ENCODE measurements around the gene MCTP2. TPM values are rescaled to one million over a fixed set of nuclear protein-coding genes. Genes with fewer than 3 reads are reported as not detected.

Gene MCTP2
- total RNA-seq, 1 donor from 2014 or later: 0.35 TPM

DNA sequence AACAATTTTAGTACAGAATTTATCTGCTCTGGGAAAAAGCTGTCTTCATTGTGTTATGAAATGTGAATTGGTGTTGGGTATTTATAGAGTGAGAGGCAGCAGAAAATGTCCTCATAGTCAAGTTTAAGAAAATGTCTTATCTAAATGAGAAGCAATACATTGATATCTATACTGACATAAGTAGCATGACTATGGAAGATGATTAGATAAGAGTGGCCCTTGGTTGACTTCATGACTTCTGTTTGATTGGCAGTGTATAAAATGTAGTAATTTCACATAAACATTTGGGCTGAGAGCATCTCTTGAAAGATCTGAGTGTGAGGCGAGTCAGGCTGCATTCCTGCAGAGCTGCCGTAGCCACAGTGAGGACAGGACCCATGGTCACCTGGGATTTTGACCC lies 19.4 kb downstream of the MCTP2 start:
- Mint-ChIP-seq H3K4me3 (no peak overlapping the region), H3K36me3 (ENCODE audit: low read depth) (no peaks in the 10 kb centered on the region), H3K27ac (ENCODE audit: unreplicated experiment) (no peak overlapping the region), H3K4me1 (no peaks in the 10 kb centered on the region), H3K27me3 (ENCODE audit: low read depth) (no peaks in the 10 kb centered on the region), H3K9me3 (no peaks in the 10 kb centered on the region)
- TF ChIP-seq, protein P1, sequence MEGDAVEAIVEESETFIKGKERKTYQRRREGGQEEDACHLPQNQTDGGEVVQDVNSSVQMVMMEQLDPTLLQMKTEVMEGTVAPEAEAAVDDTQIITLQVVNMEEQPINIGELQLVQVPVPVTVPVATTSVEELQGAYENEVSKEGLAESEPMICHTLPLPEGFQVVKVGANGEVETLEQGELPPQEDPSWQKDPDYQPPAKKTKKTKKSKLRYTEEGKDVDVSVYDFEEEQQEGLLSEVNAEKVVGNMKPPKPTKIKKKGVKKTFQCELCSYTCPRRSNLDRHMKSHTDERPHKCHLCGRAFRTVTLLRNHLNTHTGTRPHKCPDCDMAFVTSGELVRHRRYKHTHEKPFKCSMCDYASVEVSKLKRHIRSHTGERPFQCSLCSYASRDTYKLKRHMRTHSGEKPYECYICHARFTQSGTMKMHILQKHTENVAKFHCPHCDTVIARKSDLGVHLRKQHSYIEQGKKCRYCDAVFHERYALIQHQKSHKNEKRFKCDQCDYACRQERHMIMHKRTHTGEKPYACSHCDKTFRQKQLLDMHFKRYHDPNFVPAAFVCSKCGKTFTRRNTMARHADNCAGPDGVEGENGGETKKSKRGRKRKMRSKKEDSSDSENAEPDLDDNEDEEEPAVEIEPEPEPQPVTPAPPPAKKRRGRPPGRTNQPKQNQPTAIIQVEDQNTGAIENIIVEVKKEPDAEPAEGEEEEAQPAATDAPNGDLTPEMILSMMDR (conservative IDR thresholded peaks at IDR 0.05): no peak
- DNase-seq (ENCODE audit: low read depth, low spot score): no peak

DNA sequence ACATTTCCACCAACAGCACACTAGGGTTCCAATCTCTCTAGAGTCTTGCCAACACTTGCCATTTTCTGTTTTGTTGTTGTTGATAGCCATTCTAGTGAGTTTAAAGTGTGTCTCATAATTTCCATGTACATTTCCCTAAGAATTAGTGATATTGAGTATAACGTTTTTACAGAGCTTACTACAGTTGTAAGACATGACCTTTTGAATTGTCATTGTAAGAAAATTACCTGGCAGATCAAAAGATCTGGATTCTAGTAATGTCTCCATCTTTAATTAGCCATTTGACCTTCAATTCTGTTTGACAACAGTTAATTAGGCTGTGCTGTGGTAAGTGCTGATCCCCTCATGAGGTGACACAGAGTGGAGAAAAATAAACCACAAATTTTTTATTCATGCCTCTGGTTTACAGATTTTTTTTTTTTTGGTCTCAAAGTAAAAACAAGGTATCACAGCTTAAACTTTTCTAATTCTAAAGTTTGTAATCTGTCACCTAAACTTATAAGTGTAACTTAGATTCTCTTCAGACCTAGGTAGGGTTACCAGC lies 20.9 kb downstream of the MCTP2 start:
- no peak overlapping the region for H3K4me3 Mint-ChIP-seq
- TF ChIP-seq, protein P1 (conservative IDR thresholded peaks at IDR 0.05): no peak
- H3K27ac Mint-ChIP-seq (ENCODE audit: unreplicated experiment): no peak overlapping the region
- no peaks in the 10 kb centered on the region for H3K9me3 Mint-ChIP-seq
- DNase-seq (ENCODE audit: low read depth, low spot score): no peak
- H3K36me3 Mint-ChIP-seq (ENCODE audit: low read depth): no peaks in the 10 kb centered on the region
- H3K27me3 Mint-ChIP-seq (ENCODE audit: low read depth): no peaks in the 10 kb centered on the region
- H3K4me1 Mint-ChIP-seq: no peaks in the 10 kb centered on the region

DNA sequence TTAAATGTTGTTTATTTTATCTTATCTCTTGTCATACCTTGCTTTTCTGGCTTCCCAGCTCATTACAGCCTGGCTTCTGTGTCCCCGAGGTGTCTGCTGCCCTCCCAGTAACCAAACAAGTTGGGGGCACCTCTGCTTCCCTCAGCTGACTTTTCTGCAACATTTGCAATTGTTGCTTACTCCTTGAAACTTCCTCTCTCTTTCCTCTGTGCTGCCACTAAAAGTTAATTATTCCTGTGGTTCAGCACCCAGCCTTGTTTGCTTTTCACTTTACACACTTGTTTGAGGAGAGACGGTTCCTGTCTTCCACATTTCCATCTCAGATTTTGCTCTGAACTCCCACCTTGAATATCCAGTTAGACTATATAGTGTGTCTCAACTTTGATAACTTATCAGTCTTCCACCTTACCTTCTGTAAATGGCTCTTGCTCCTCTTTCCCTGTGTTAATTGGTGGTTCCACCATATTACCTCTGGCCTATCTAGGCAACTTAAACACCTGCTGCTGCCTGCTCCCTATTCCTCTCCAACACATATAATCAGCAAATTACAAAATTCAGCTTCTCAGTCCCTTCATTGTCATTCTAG lies 21.6 kb downstream of the MCTP2 start:
- Mint-ChIP-seq H3K27ac (ENCODE audit: unreplicated experiment) (no peak overlapping the region), H3K4me3 (no peak overlapping the region), H3K9me3 (no peaks in the 10 kb centered on the region), H3K27me3 (ENCODE audit: low read depth) (no peaks in the 10 kb centered on the region), H3K36me3 (ENCODE audit: low read depth) (no peaks in the 10 kb centered on the region), H3K4me1 (no peaks in the 10 kb centered on the region)
- TF ChIP-seq, protein P1 (conservative IDR thresholded peaks at IDR 0.05): no peak
- no peak for DNase-seq (ENCODE audit: low read depth, low spot score)

DNA sequence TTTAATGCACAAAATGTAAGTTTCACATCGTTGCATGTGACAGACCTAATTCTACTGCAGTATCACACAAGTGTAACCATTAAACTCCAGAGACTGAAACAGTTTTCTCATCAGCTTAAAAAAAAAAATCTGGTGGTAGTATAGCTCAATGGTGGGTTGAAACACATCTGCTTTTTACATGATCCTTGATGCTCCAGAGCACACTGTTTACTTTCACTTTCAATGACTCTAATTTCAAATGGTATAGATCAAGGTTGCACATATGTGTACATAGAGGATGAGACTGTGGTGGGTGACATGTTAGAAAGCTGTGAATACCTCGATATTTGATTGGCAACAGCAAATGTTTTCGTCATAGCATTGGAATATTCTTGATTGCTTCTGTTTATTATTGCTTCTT lies 22.4 kb downstream of the MCTP2 start:
- Mint-ChIP-seq H3K36me3 (ENCODE audit: low read depth) (no peaks in the 10 kb centered on the region), H3K9me3 (no peaks in the 10 kb centered on the region), H3K4me3 (no peak overlapping the region), H3K27ac (ENCODE audit: unreplicated experiment) (no peak overlapping the region), H3K27me3 (ENCODE audit: low read depth) (no peaks in the 10 kb centered on the region), H3K4me1 (no peaks in the 10 kb centered on the region)
- no peak for DNase-seq (ENCODE audit: low read depth, low spot score)
- TF ChIP-seq, protein P1 (conservative IDR thresholded peaks at IDR 0.05): no peak

DNA sequence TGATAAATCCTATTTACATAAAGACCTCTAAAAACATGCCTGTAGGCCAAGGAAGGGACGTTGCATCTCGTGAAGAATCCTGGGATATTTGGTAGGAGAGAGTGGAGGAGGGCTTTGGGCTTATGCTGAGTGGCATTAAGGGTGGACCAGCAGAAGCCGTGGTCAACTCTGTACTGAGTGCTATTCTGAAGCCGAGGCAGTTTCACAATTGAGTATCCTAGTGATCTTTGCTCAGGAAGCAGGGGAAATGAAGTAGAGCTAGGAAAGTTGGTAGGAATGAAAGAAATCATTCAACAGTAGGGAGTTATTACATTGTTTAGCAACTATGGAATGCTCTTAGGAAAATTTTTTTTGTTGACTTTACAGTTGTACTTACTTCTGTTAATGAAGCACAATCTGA lies 24.2 kb downstream of the MCTP2 start:
- TF ChIP-seq, protein P1 (conservative IDR thresholded peaks at IDR 0.05): no peak
- H3K27ac Mint-ChIP-seq (ENCODE audit: unreplicated experiment): no peak overlapping the region
- DNase-seq (ENCODE audit: low read depth, low spot score): no peak
- no peaks in the 10 kb centered on the region for H3K36me3 Mint-ChIP-seq (ENCODE audit: low read depth)
- no peak overlapping the region for H3K4me3 Mint-ChIP-seq
- no peaks in the 10 kb centered on the region for H3K9me3 Mint-ChIP-seq
- no peaks in the 10 kb centered on the region for H3K27me3 Mint-ChIP-seq (ENCODE audit: low read depth)
- no peaks in the 10 kb centered on the region for H3K4me1 Mint-ChIP-seq

Measured in neural crest cell (in vitro differentiated cells).